OCI-LY3 (cell line): ENCODE measurements around the gene VEZT.

ENCODE experiments used
- H2AFZ ChIP-seq: fragments of 200-600, 300-600 bp; shearing (Covaris generic); 2 replicates; pipeline ENCODE4 v1.6.0; 2014; ENCODE audit warnings: antibody characterized with exemption, low read depth, low read length
- H3K27ac ChIP-seq: fragments of 200-600, 300-600 bp; sonication (generic); 2 replicates; pipeline ENCODE4 v1.5.1; 2014; ENCODE audit warnings: mild to moderate bottlenecking, low read length, moderate library complexity, mixed read lengths
- H3K27me3 ChIP-seq: fragments of 200-600, 300-600 bp; sonication (generic); 2 replicates; pipeline ENCODE4 v1.6.1; 2014; ENCODE audit warnings: low read depth, low read length, mixed read lengths
- H3K36me3 ChIP-seq: fragments of 200-600, 300-600 bp; sonication (generic); replicated peaks from 2 replicates; pipeline ENCODE3; 2014; ENCODE audit warnings: low read depth, low read length, mixed read lengths
- H3K4me1 ChIP-seq: fragments of 300-600, 200-600 bp; sonication (generic); 2 replicates; pipeline ENCODE4 v1.6.1; 2014; ENCODE audit warnings: low read length, mixed read lengths
- H3K4me2 ChIP-seq: fragments of 200-600, 300-600 bp; sonication (generic); 2 replicates; pipeline ENCODE4 v1.6.1; 2014; ENCODE audit warnings: low read length, mixed read lengths
- H3K4me3 ChIP-seq: fragments of 300-600, 200-600 bp; sonication (generic); 2 replicates; pipeline ENCODE4 v1.5.1; 2014; ENCODE audit warnings: antibody characterized with exemption, mild to moderate bottlenecking, low read length, moderate library complexity
- H3K79me2 ChIP-seq: fragments of 300-600, 200-600 bp; shearing (Covaris generic); 2 replicates; pipeline ENCODE4 v1.6.1; 2014; ENCODE audit warnings: mild to moderate bottlenecking, low read length, mixed read lengths
- H3K9ac ChIP-seq: fragments of 300-600, 200-600 bp; shearing (Covaris generic); 2 replicates; pipeline ENCODE4 v1.6.0; 2014; ENCODE audit warnings: mild to moderate bottlenecking, low read length, moderate library complexity
- H3K9me3 ChIP-seq: fragments of 200-600, 300-600 bp; shearing (Covaris generic); 2 replicates; pipeline ENCODE4 v1.6.1; 2014; ENCODE audit warnings: low read length, mixed read lengths; ENCODE audit not compliant: insufficient read depth
- H4K20me1 ChIP-seq: fragments of 200-600, 300-600 bp; sonication (generic); 2 replicates; pipeline ENCODE4 v1.6.1; 2016; ENCODE audit warnings: low read length, mixed read lengths; ENCODE audit not compliant: insufficient read depth
- CTCF ChIP-seq: fragments of 200-600, 300-600 bp; sonication (generic); IDR thresholded peaks from 2 replicates; pipeline ENCODE4 v1.5.1; 2014; ENCODE audit warnings: antibody characterized with exemption, low read length, low read depth
- EZH2phosphoT487 ChIP-seq: fragments of 200-600 bp; shearing (Covaris generic); IDR thresholded peaks from 2 replicates; pipeline ENCODE4 v1.6.1; 2018; ENCODE audit warnings: antibody characterized with exemption, mixed run types, low read depth

The VEZT gene

GRCh38 chr12:95182868-95183415, 34.7 kb upstream of the VEZT start:
- TF ChIP-seq EZH2phosphoT487: no peak
- TF ChIP-seq CTCF: no peak
- H3K9ac ChIP-seq: no peak overlapping the region
- no peak overlapping the region for H3K4me2 ChIP-seq

GRCh38 chr12:95184121-95184520, 33.5 kb upstream of the VEZT start:
- Histone ChIP-seq H3K4me2 (no peak overlapping the region), H3K9me3 (no peaks in the 10 kb centered on the region), H3K36me3 (no peaks in the 10 kb centered on the region), H3K4me3 (no peak overlapping the region), H2AFZ (no peak overlapping the region), H3K79me2 (no peaks in the 10 kb centered on the region), H3K4me1 (peaks cover 25% of the 10 kb centered on the region), H3K27ac (no peak overlapping the region), H3K27me3 (peaks cover 9% of the 10 kb centered on the region), H3K9ac (no peak overlapping the region), H4K20me1 (no peaks in the 10 kb centered on the region)
- TF ChIP-seq CTCF (no peak), EZH2phosphoT487 (no peak)

More at GRCh38 chr12:95182868-95183415, 34.7 kb upstream of the VEZT start:
- H3K27ac ChIP-seq: no peak overlapping the region
- no peaks in the 10 kb centered on the region for H3K79me2 ChIP-seq
- H3K36me3 ChIP-seq: no peaks in the 10 kb centered on the region
- no peaks in the 10 kb centered on the region for H3K9me3 ChIP-seq
- no peak overlapping the region for H3K4me3 ChIP-seq
- H2AFZ ChIP-seq: no peak overlapping the region
- peaks cover 4% of the 10 kb centered on the region for H3K27me3 ChIP-seq
- H3K4me1 ChIP-seq: peaks cover 25% of the 10 kb centered on the region
- no peaks in the 10 kb centered on the region for H4K20me1 ChIP-seq

- H3K79me2 ChIP-seq: no peaks in the 10 kb centered on the region
- no peaks in the 10 kb centered on the region for H4K20me1 ChIP-seq
- peaks cover 9% of the 10 kb centered on the region for H3K27me3 ChIP-seq
- H3K4me1 ChIP-seq: peaks cover 25% of the 10 kb centered on the region
- no peaks in the 10 kb centered on the region for H3K9me3 ChIP-seq
- no peak for TF ChIP-seq CTCF
- TF ChIP-seq EZH2phosphoT487: no peak
- H2AFZ ChIP-seq: no peak overlapping the region
- H3K4me3 ChIP-seq: no peak overlapping the region
- no peak overlapping the region for H3K4me2 ChIP-seq
- no peak overlapping the region for H3K9ac ChIP-seq
- no peak overlapping the region for H3K27ac ChIP-seq
- no peaks in the 10 kb centered on the region for H3K36me3 ChIP-seq
Observed at GRCh38 chr12:95185072-95185471, 32.5 kb upstream of the VEZT start.

GRCh38 chr12:95185854-95186253, 31.8 kb upstream of the VEZT start:
- Histone ChIP-seq H3K9me3 (no peaks in the 10 kb centered on the region), H3K9ac (no peak overlapping the region), H3K4me3 (no peak overlapping the region), H3K4me1 (peaks cover 25% of the 10 kb centered on the region), H3K27ac (no peak overlapping the region), H3K4me2 (no peak overlapping the region), H2AFZ (no peak overlapping the region), H4K20me1 (no peaks in the 10 kb centered on the region), H3K27me3 (peaks cover 9% of the 10 kb centered on the region), H3K79me2 (no peaks in the 10 kb centered on the region), H3K36me3 (no peaks in the 10 kb centered on the region)
- no peak for TF ChIP-seq EZH2phosphoT487
- TF ChIP-seq CTCF: no peak
